ENCODE measurements around the gene HDHD5. TPM values are rescaled to one million over a fixed set of nuclear protein-coding genes. Genes with fewer than 3 reads are reported as not detected.

Gene HDHD5
- 56.3 and 58.2 TPM in 2 replicates for total RNA-seq (2013; cell fraction: nucleolus; rRNA removed)
- total RNA-seq (2014; rRNA removed): 47.8 and 54.1 TPM in 2 replicates
- 25.8 and 27.1 TPM in 2 replicates for total RNA-seq (2014; rRNA removed; fragmentation: Illumina TruSeq; extraction: Trizol)
- 46.4 and 47.0 TPM in 2 replicates for total RNA-seq (2021)
- 24.2 TPM for polyA plus RNA-seq (2011; ENCODE audit: low read depth)
- 45.2 and 67.4 TPM in 2 replicates for polyA plus RNA-seq (2011; rRNA removed)
- 116 and 117 TPM in 2 replicates for polyA plus RNA-seq (2011; cell fraction: cytosol; rRNA removed)
- 86.4 and 97.9 TPM in 2 replicates for polyA plus RNA-seq (2011; cell fraction: nucleus; rRNA removed)
- polyA plus RNA-seq (2012): 34.6 and 42.2 TPM in 2 replicates
- polyA plus RNA-seq (2014; fragmentation: Illumina TruSeq; extraction: Trizol): 8.9 and 27.4 TPM in 2 replicates
- 1 to 10 TPM; 1.7 to 7.7 TPM for polyA plus RNA-seq (2014; fragmentation: Nextera tagmentation; extraction: Ambion mirVana)
- 51.9 and 52.8 TPM in 2 replicates for polyA plus RNA-seq (2014; rRNA removed)
- polyA plus RNA-seq (2016; fragmentation: Nextera tagmentation; extraction: Ambion mirVana): 10 to 100 TPM; 67.3 to 68.0 TPM
- 30.0 and 58.2 TPM in 2 replicates for polyA minus RNA-seq (2011; rRNA and poly(A)+ RNA removed)
- polyA minus RNA-seq (2011; cell fraction: cytosol; rRNA and poly(A)+ RNA removed): 19.0 and 20.8 TPM in 2 replicates
- 27.0 and 38.5 TPM in 2 replicates for polyA minus RNA-seq (2011; cell fraction: nucleus; rRNA and poly(A)+ RNA removed)
- percentile 68 among the genes with signal in this experiment for Bru-seq, nascent RNA
- percentile 70 among the genes with signal in this experiment for BruChase-seq, experiment 1, labeled RNA remaining after a 6-hour chase
- percentile 70 among the genes with signal in this experiment for BruChase-seq, experiment 2, labeled RNA remaining after a 2-hour chase
- long read RNA-seq, experiment 1, transcript HDHD5-202 (8 exons, 1,799 nt): major isoform, 53 of 72 reads
- long read RNA-seq, experiment 1, partial matches to known transcripts: 3 of 72 reads
- long read RNA-seq, experiment 1, other reads (novel, unspliced or antisense): 16 of 72 reads
- long read RNA-seq, experiment 2, transcript HDHD5-202 (8 exons, 1,799 nt): major isoform, 27 of 36 reads
- long read RNA-seq, experiment 2, partial matches to known transcripts: 2 of 36 reads
- long read RNA-seq, experiment 2, other reads (novel, unspliced or antisense): 7 of 36 reads

DNA sequence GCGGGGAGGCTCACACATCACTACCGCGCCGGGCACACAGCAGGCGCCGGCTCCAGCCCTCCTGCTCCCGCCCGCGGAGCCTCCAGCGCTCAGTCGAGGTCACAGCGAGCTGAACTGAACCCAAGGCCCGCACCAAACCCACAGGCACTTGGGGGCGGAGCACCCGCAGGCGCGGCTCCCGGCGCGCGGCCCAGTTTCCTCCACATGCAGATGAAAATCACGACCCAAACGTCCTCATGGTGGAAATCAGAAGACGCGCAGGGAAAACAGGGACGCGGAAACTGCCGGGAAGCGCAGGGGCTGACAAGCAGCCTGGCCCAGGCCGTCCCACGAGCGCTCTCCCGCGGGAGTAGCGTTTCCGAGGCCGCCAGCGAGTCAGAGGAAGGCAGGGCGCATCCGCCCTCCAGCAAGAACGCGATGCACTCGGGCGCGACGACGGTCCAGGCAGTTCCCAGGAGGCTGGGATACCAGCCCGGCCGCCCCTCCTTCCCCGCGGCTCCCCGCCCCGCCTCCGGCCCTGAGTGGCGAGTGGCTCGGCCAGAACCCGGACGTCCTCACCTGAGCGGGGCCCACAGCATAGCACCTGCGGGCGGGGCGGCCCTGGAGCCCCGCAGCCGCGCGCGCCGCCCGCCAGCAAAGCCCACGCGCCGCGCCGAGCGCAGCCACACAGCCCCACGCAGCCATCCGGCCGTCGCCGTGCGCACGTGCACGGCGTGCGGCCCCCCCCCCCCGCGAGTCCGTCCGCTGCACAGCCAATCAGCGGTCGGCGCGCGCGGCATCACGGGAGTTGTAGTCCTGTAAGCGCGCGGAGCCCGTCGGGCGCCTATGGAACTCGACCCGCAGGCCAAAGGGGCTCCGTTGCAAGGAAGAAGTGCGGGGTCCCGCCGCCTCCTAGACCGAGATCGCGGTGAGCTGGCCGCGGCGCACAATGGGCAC is at the start of gene HDHD5:
Gene HDHD5, minus strand, starts transcription at position 710 of the 936 bp plus-strand sequence. Its CDS starts 26 bp downstream, at position 684.
- Histone ChIP-seq H3K9ac (ENCODE audit: control insufficient read depth, insufficient read depth, low read length) (peak within 1 kb of the TSS; percentile 76), H3K27ac (ENCODE audit: control insufficient read depth, insufficient read depth) (peak within 1 kb of the TSS; percentile 61), H4K20me1 (ENCODE audit: control insufficient read depth, insufficient read depth) (no peaks in the 10 kb centered on the region), H3K36me3 (ENCODE audit: control insufficient read depth in 2 of 2, insufficient read depth in 2 of 2, low read length in 1 of 2) (no peaks in the 10 kb centered on the region), H2AFZ (ENCODE audit: control insufficient read depth, low read depth, low read length) (peak within 1 kb of the TSS; percentile 95), H3K27me3 (replicated peaks in 1 of 2; ENCODE audit: control insufficient read depth in 2 of 2, insufficient read depth in 2 of 2, low read length in 1 of 2) (no peaks in the 10 kb centered on the region), H3K9me3 (replicated peaks; ENCODE audit: control insufficient read depth, insufficient read depth, low read length) (no peaks in the 10 kb centered on the region), H3K4me2 (ENCODE audit: control insufficient read depth, insufficient read depth) (peak within 1 kb of the TSS; percentile 58), H3K79me2 (ENCODE audit: control insufficient read depth, insufficient read depth, low read length) (peaks cover 24% of the 10 kb centered on the region), H3K4me1 (ENCODE audit: control insufficient read depth, insufficient read depth, low read length) (peaks cover 3% of the 10 kb centered on the region; the same call in 1 of the 2 replicates), H3K4me3 (peak within 1 kb of the TSS; percentile 79)
- FAIRE-seq (no peak), DNase-seq (ENCODE audit: low read depth, low spot score) (no peak), ATAC-seq (peak; percentile 90)
- BruUV-seq (replicated peaks): no TSS peak
- in situ Hi-C loops (cut with MboI) (no loop called here), intact Hi-C loops (cut with micrococcal nuclease; ENCODE audit: unreplicated experiment) (loop anchor here (1.0 to 10.0 kb wide), 2 partner anchors 72 to 334 kb away; partner anchors contain the start of gene XKR3)
- ChIA-PET RAD21 (ENCODE audit: unreplicated experiment) (interaction anchor here (1.0 to 1.9 kb wide), 2 partner anchors 12 to 343 kb away, joined by 3 to 7 read pairs; no protein-coding TSS in a partner anchor), POLR2A (interaction anchor here (0.5 kb wide), 1 partner anchor 96 kb away, joined by 4 read pairs; no protein-coding TSS in a partner anchor), SMC1A (ENCODE audit: uncharacterized antibody, unreplicated experiment) (interaction anchor here (1.6 kb wide), 1 partner anchor 62 kb away, joined by 5 read pairs; no protein-coding TSS in a partner anchor), CTCF (interaction anchor here (0.8 to 8.1 kb wide), 3 partner anchors 14 to 343 kb away, joined by 4 to 72 read pairs (median 5); no protein-coding TSS in a partner anchor)
- WGBS (ENCODE audit: insufficient coverage, insufficient replicate concordance, low lambda C conversion rate, missing lambda C conversion rate): under 1% methylated on average over 82 of the region's 114 CpGs
- TF ChIP-seq POLR2AphosphoS2 (IDR thresholded peaks at IDR 0.05; ENCODE audit: low read depth, low read length): 0 out of 2 replicates have a peak, but pooled peaks have one; percentile 40
- TF ChIP-seq, protein P1, sequence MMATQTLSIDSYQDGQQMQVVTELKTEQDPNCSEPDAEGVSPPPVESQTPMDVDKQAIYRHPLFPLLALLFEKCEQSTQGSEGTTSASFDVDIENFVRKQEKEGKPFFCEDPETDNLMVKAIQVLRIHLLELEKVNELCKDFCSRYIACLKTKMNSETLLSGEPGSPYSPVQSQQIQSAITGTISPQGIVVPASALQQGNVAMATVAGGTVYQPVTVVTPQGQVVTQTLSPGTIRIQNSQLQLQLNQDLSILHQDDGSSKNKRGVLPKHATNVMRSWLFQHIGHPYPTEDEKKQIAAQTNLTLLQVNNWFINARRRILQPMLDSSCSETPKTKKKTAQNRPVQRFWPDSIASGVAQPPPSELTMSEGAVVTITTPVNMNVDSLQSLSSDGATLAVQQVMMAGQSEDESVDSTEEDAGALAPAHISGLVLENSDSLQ (IDR thresholded peaks at IDR 0.05): no peak
- no peak for TF ChIP-seq NFIC (IDR thresholded peaks at IDR 0.05; ENCODE audit: low read depth, low read length)
- no peak for TF ChIP-seq ZSCAN29 (IDR thresholded peaks at IDR 0.05)
- peak; percentile 100 for TF ChIP-seq BHLHE40 (IDR thresholded peaks at IDR 0.05; ENCODE audit: borderline replicate concordance in 1 of 2, low read depth in 2 of 2, low read length in 1 of 2)
- TF ChIP-seq BACH1 (IDR thresholded peaks at IDR 0.05; ENCODE audit: borderline replicate concordance): peak; percentile 95
- peak; percentile 33; the same call in 1 of the 2 replicates for TF ChIP-seq NR2C1 (IDR thresholded peaks at IDR 0.05)
- TF ChIP-seq IKZF1 (conservative IDR thresholded peaks at IDR 0.05): peak; percentile 86
- peak; percentile 64 for TF ChIP-seq YY1 (IDR thresholded peaks at IDR 0.05; ENCODE audit: low read depth, low read length)
- TF ChIP-seq, protein P2, sequence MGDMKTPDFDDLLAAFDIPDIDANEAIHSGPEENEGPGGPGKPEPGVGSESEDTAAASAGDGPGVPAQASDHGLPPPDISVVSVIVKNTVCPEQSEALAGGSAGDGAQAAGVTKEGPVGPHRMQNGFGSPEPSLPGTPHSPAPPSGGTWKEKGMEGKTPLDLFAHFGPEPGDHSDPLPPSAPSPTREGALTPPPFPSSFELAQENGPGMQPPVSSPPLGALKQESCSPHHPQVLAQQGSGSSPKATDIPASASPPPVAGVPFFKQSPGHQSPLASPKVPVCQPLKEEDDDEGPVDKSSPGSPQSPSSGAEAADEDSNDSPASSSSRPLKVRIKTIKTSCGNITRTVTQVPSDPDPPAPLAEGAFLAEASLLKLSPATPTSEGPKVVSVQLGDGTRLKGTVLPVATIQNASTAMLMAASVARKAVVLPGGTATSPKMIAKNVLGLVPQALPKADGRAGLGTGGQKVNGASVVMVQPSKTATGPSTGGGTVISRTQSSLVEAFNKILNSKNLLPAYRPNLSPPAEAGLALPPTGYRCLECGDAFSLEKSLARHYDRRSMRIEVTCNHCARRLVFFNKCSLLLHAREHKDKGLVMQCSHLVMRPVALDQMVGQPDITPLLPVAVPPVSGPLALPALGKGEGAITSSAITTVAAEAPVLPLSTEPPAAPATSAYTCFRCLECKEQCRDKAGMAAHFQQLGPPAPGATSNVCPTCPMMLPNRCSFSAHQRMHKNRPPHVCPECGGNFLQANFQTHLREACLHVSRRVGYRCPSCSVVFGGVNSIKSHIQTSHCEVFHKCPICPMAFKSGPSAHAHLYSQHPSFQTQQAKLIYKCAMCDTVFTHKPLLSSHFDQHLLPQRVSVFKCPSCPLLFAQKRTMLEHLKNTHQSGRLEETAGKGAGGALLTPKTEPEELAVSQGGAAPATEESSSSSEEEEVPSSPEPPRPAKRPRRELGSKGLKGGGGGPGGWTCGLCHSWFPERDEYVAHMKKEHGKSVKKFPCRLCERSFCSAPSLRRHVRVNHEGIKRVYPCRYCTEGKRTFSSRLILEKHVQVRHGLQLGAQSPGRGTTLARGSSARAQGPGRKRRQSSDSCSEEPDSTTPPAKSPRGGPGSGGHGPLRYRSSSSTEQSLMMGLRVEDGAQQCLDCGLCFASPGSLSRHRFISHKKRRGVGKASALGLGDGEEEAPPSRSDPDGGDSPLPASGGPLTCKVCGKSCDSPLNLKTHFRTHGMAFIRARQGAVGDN (IDR thresholded peaks at IDR 0.05): peak; percentile 85
- TF ChIP-seq SUPT20H (IDR thresholded peaks at IDR 0.05; ENCODE audit: borderline replicate concordance, control insufficient read depth, low read depth, low read length): no peak
- TF ChIP-seq JUND (IDR thresholded peaks at IDR 0.05; ENCODE audit: low read depth, low read length): no peak
